Keratinocyte (primary cell): Measurements from ENCODE around the gene CA4. TPM values are rescaled to one million over a fixed set of nuclear protein-coding genes. Genes with fewer than 3 reads are reported as not detected.
"Not testable (repeated sequence)": the region's sequence is repeated elsewhere in the genome, so short reads cannot be mapped to it uniquely, and the experiment has no call there.

Experiments
- DNase-seq: peaks from one replicate; pipeline ENCODE4 v3.0.0-alpha.2; 2011; ENCODE audit warnings: low read depth, missing footprints, low spot score
- FAIRE-seq: peaks from 2 replicates; lab custom pipeline; 2011; peaks lifted over from hg19 to GRCh38; lab: Jason Lieb, UNC
- H2AFZ ChIP-seq: 2 replicates; pipeline ENCODE4 v1.6.0; 2012; ENCODE audit warnings: low read length, control low read depth, inconsistent platforms; ENCODE audit not compliant: control insufficient read depth
- H3K27ac ChIP-seq: 2 replicates; pipeline ENCODE4 v1.5.1; 2011; ENCODE audit warnings: low read length; ENCODE audit not compliant: control insufficient read depth, insufficient read depth
- H3K27me3 ChIP-seq: 3 replicates; pipeline ENCODE4 v1.6.0; 2011; ENCODE audit warnings: low read length; ENCODE audit not compliant: control insufficient read depth, insufficient read depth; ENCODE audit errors: extremely low read depth
- H3K36me3 ChIP-seq, 2 experiments: 2 replicates in 1 of 2; 3 replicates in 1 of 2; pipeline ENCODE4 v1.5.1; 2011; ENCODE audit warnings: low read length in 2 of 2, mild to moderate bottlenecking in 1 of 2; ENCODE audit not compliant: control insufficient read depth in 2 of 2, insufficient read depth in 2 of 2; ENCODE audit errors: extremely low read depth in 1 of 2
- H3K4me1 ChIP-seq: 3 replicates; pipeline ENCODE4 v1.5.1; 2011; ENCODE audit warnings: low read length; ENCODE audit not compliant: control insufficient read depth, insufficient read depth; ENCODE audit errors: extremely low read depth
- H3K4me2 ChIP-seq: 3 replicates; pipeline ENCODE4 v1.6.0; 2011; ENCODE audit warnings: low read depth, low read length; ENCODE audit not compliant: control insufficient read depth, insufficient read depth; ENCODE audit errors: extremely low read depth
- H3K4me3 ChIP-seq, 3 experiments: fragments of 200-600 bp in 1 of 3; sonication (generic) in 1 of 3; 2 replicates in 2 of 3; 3 replicates in 1 of 3; pipeline ENCODE4 v1.5.1; 2011 to 2016; ENCODE audit warnings: low read length in 3 of 3, mild to moderate bottlenecking in 3 of 3, control low read depth in 2 of 3, inconsistent platforms in 1 of 3, low read depth in 1 of 3, mixed read lengths in 1 of 3, mixed run types in 1 of 3, moderate library complexity in 1 of 3; ENCODE audit not compliant: control insufficient read depth in 2 of 3, insufficient read depth in 2 of 3; ENCODE audit errors: extremely low read depth in 1 of 3
- H3K79me2 ChIP-seq: 2 replicates; pipeline ENCODE4 v1.6.0; 2012; ENCODE audit warnings: low read length; ENCODE audit not compliant: control insufficient read depth, insufficient read depth
- H3K9ac ChIP-seq: 3 replicates; pipeline ENCODE4 v1.6.0; 2011; ENCODE audit warnings: low read length; ENCODE audit not compliant: control insufficient read depth, insufficient read depth; ENCODE audit errors: extremely low read depth
- H3K9me1 ChIP-seq: 3 replicates; pipeline ENCODE4 v1.6.0; 2011; ENCODE audit warnings: low read length; ENCODE audit not compliant: control insufficient read depth, insufficient read depth; ENCODE audit errors: extremely low read depth
- H3K9me3 ChIP-seq: 2 replicates; pipeline ENCODE4 v1.5.1; 2012; ENCODE audit warnings: low read depth, low read length; ENCODE audit not compliant: control insufficient read depth
- H4K20me1 ChIP-seq: 3 replicates; pipeline ENCODE4 v1.6.0; 2011; ENCODE audit warnings: low read length; ENCODE audit not compliant: control insufficient read depth, insufficient read depth; ENCODE audit errors: extremely low read depth
- CTCF ChIP-seq, 3 experiments: IDR thresholded peaks in 1 of 3; conservative IDR thresholded peaks in 1 of 3; optimal IDR thresholded peaks in 1 of 3; 2 replicates in 2 of 3; 3 replicates in 1 of 3; pipeline versions ENCODE3 to v1.5.1; 2011; ENCODE audit warnings: low read length in 3 of 3, mild to moderate bottlenecking in 3 of 3, moderate library complexity in 2 of 3, control low read depth in 1 of 3, inconsistent platforms in 1 of 3; ENCODE audit not compliant: insufficient read depth in 2 of 3; ENCODE audit errors: extremely low read depth in 1 of 3
- EZH2 ChIP-seq: IDR thresholded peaks from one replicate; pipeline ENCODE4 v1.6.1; 2012; ENCODE audit warnings: inconsistent platforms, mild to moderate bottlenecking, low read length, moderate library complexity
- dilution Hi-C: fragments of 300-500 bp; cut with MboI; formaldehyde crosslinking; loops from one replicate; pipeline ENCODE4 v1.7.0; 2020; ENCODE audit warnings: low sequenced_read_pairs; ENCODE audit not compliant: extremely low pct_ligation_motif_present
- polyA minus RNA-seq, 3 experiments: library from RNA; depleted of rRNA, polyadenylated mRNA; stranded (reverse); fragments of >200 nt; gene quantifications; 1 replicate in 1 of 3; 2 replicates in 1 of 3; 3 replicates in 1 of 3; pipeline ENCODE4 v1.2.3, GENCODE V29; 2011
- polyA plus RNA-seq, 5 experiments: library from polyadenylated mRNA; depleted of rRNA in 3 of 5; stranded (reverse) in 3 of 5; stranded (forward) in 1 of 5; unstranded in 1 of 5; fragments of >200 nt; gene quantifications; 1 replicate in 1 of 5; 2 replicates in 3 of 5; 3 replicates in 1 of 5; pipeline versions ENCODE4 v1.2.1 to v1.2.3, GENCODE V29; 2011 to 2012; ENCODE audit warnings: missing spikeins in 2 of 5, low read depth in 1 of 5, low replicate concordance in 1 of 5

Gene CA4
- polyA plus RNA-seq: not detected in 3 replicates
- polyA plus RNA-seq (2011; ENCODE audit: low read depth): not detected
- not detected in 2 replicates for polyA plus RNA-seq (2011; cell fraction: cytosol; rRNA removed)
- not detected in 2 replicates for polyA plus RNA-seq (2011; cell fraction: nucleus; rRNA removed)
- not detected in 2 replicates for polyA plus RNA-seq (2012; ENCODE audit: low replicate concordance)
- not detected in 3 replicates for polyA minus RNA-seq
- polyA minus RNA-seq (2011; cell fraction: cytosol; rRNA and poly(A)+ RNA removed): not detected
- not detected in 2 replicates for polyA minus RNA-seq (2011; cell fraction: nucleus; rRNA and poly(A)+ RNA removed)

GRCh38 chr17:60149691-60150582 is at the start of gene CA4:
CA4 (plus strand) TSS chr17:60149973; CDS start chr17:60150035, 62 bp downstream.
- Histone ChIP-seq H3K4me2 (no peak within 1 kb of the TSS), H3K27ac (no peak within 1 kb of the TSS), H3K9me1 (peaks cover 2% of the 10 kb centered on the region), H3K9me3 (no peaks in the 10 kb centered on the region), H3K4me1 (peaks cover 4% of the 10 kb centered on the region), H2AFZ (no peak within 1 kb of the TSS), H3K9ac (no peak within 1 kb of the TSS), H4K20me1 (no peaks in the 10 kb centered on the region), H3K79me2 (no peaks in the 10 kb centered on the region), H3K4me3 (no peak within 1 kb of the TSS), H3K27me3 (peaks cover 83% of the 10 kb centered on the region), H3K36me3 (no peaks in the 10 kb centered on the region)
- dilution Hi-C loops: no loop called here
- no peak for FAIRE-seq
- DNase-seq: no peak
- no peak for TF ChIP-seq CTCF (optimal IDR thresholded peaks at IDR 0.05 in 1 of 3, IDR thresholded peaks at IDR 0.05 in 1 of 3, conservative IDR thresholded peaks at IDR 0.05 in 1 of 3; ENCODE audit: extremely low read depth in 1 of 3, insufficient read depth in 2 of 3, low read length in 3 of 3)
- TF ChIP-seq EZH2: peak; percentile 87

GRCh38 chr17:60100577-60100976 is 49.2 kb upstream of the CA4 start:
- H3K79me2 ChIP-seq, dilution Hi-C loops, H3K27ac ChIP-seq, H3K9me1 ChIP-seq, DNase-seq, H3K9ac ChIP-seq, H3K4me3 ChIP-seq, H2AFZ ChIP-seq, H3K9me3 ChIP-seq, H3K4me1 ChIP-seq, H3K36me3 ChIP-seq, H3K4me2 ChIP-seq, H3K27me3 ChIP-seq, FAIRE-seq, H4K20me1 ChIP-seq: not testable (repeated sequence)

GRCh38 chr17:60102015-60102631 is 47.6 kb upstream of the CA4 start:
- not testable (repeated sequence) for H3K79me2 ChIP-seq
- peak overlapping the region; percentile 44 for H3K9ac ChIP-seq

More at GRCh38 chr17:60102015-60102631, 47.6 kb upstream of the CA4 start:
- H3K27me3 ChIP-seq, dilution Hi-C loops, H3K9me3 ChIP-seq, H4K20me1 ChIP-seq, H3K9me1 ChIP-seq, DNase-seq, H3K27ac ChIP-seq, FAIRE-seq, H3K4me1 ChIP-seq, H3K36me3 ChIP-seq: not testable (repeated sequence)
- Histone ChIP-seq H3K4me3 (peak overlapping the region in 1 of 3 experiments; percentile 43), H2AFZ (peak overlapping the region; percentile 85), H3K4me2 (peak overlapping the region; percentile 82)
